Ovary (tissue), 3 donors: ENCODE measurements around the gene PAQR4.

Source experiments
- CTCF ChIP-seq, 3 donors: fragments of 450-650 bp in 2 of 3; fragments of 200-600 bp in 1 of 3; IDR thresholded peaks; one replicate each; pipeline versions ENCODE4 v1.5.1 to v1.8.0; 2016 to 2022; ENCODE audit warnings: antibody characterized with exemption in 3 of 3, mild to moderate bottlenecking in 1 of 3
- EP300 ChIP-seq: sonication (generic); formaldehyde crosslinking; IDR thresholded peaks from one replicate; pipeline ENCODE4 v1.6.1; 2017; ENCODE audit warnings: antibody characterized with exemption
- POLR2A ChIP-seq: fragments of 450-650 bp; IDR thresholded peaks from one replicate; pipeline ENCODE4 v1.6.1; 2017; ENCODE audit warnings: antibody characterized with exemption, mild to moderate bottlenecking, moderate library complexity
- donor health status: DM: no; HTN: no; CAD: no.

GRCh38 chr16:3017344-3017743 lies 48.2 kb downstream of the PAQR4 start:
- no peak for TF ChIP-seq CTCF (IDR thresholded peaks at IDR 0.05)
- TF ChIP-seq EP300, result no peak
- no peak for TF ChIP-seq POLR2A
